Measurements from ENCODE around the gene PSMD4. TPM values are rescaled to one million over a fixed set of nuclear protein-coding genes. Genes with fewer than 3 reads are reported as not detected.

PSMD4 gene
- polyA plus RNA-seq, 1 donor (not counting 4 experiments of a cell fraction or from before 2014, with no cell fraction given), result 219 TPM

DNA sequence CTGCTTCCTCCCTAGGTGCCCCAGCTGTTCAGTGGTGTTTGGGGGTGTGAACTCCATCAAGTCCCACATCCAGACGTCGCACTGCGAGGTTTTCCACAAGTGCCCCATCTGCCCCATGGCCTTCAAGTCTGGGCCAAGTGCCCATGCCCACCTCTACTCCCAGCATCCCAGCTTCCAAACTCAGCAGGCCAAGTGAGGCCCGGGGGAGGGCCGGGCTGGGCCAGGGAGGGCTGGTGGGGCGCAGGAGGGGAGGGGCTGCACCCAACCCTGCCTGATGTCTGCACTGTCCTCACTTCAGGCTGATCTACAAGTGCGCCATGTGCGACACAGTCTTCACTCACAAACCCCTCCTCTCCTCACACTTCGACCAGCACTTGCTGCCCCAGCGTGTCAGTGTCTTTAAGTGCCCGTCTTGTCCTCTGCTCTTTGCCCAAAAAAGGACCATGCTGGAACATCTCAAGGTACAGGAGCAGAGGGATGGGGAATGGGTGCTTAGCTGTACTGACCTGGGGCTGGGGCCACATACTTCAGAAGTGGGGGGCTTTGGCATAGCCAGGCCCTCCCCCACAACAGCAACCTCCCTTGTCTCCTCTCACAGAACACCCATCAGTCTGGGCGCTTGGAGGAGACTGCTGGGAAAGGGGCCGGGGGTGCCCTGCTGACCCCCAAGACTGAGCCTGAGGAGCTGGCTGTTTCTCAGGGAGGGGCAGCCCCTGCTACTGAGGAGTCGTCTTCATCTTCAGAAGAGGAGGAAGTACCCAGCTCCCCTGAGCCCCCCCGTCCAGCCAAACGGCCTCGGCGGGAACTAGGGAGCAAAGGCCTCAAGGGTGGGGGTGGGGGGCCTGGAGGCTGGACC, 34.8 kb downstream of the PSMD4 start:
- Histone ChIP-seq H3K36me3 (ENCODE audit: control insufficient read depth in 2 of 2, extremely low read depth in 1 of 2, insufficient read depth in 2 of 2, low read length in 2 of 2) (peaks cover 22 to 50% of the 10 kb centered on the region in 2 experiments), H3K4me1 (ENCODE audit: control insufficient read depth, extremely low read depth, insufficient read depth, low read length) (no peaks in the 10 kb centered on the region), H3K4me3 (ENCODE audit: control insufficient read depth in 2 of 3, extremely low read depth in 1 of 3, insufficient read depth in 2 of 3, low read depth in 1 of 3, low read length in 3 of 3) (no peak overlapping the region), H3K9ac (ENCODE audit: control insufficient read depth, extremely low read depth, insufficient read depth, low read length) (no peak overlapping the region), H3K27me3 (ENCODE audit: control insufficient read depth, extremely low read depth, insufficient read depth, low read length) (no peaks in the 10 kb centered on the region), H3K27ac (ENCODE audit: control insufficient read depth, insufficient read depth, low read length) (no peak overlapping the region), H2AFZ (ENCODE audit: control insufficient read depth, low read length) (no peak overlapping the region), H3K9me1 (ENCODE audit: control insufficient read depth, extremely low read depth, insufficient read depth, low read length) (no peaks in the 10 kb centered on the region), H3K79me2 (ENCODE audit: control insufficient read depth, insufficient read depth, low read length) (peaks cover 14% of the 10 kb centered on the region), H3K4me2 (ENCODE audit: control insufficient read depth, extremely low read depth, insufficient read depth, low read depth, low read length) (no peak overlapping the region), H4K20me1 (ENCODE audit: control insufficient read depth, extremely low read depth, insufficient read depth, low read length) (no peaks in the 10 kb centered on the region), H3K9me3 (ENCODE audit: control insufficient read depth, low read depth, low read length) (no peaks in the 10 kb centered on the region)
- DNase-seq (ENCODE audit: low read depth, low spot score) (no peak), FAIRE-seq (no peak)
- TF ChIP-seq EZH2 (IDR thresholded peaks at IDR 0.05; ENCODE audit: low read length), result no peak
- TF ChIP-seq, protein P1, sequence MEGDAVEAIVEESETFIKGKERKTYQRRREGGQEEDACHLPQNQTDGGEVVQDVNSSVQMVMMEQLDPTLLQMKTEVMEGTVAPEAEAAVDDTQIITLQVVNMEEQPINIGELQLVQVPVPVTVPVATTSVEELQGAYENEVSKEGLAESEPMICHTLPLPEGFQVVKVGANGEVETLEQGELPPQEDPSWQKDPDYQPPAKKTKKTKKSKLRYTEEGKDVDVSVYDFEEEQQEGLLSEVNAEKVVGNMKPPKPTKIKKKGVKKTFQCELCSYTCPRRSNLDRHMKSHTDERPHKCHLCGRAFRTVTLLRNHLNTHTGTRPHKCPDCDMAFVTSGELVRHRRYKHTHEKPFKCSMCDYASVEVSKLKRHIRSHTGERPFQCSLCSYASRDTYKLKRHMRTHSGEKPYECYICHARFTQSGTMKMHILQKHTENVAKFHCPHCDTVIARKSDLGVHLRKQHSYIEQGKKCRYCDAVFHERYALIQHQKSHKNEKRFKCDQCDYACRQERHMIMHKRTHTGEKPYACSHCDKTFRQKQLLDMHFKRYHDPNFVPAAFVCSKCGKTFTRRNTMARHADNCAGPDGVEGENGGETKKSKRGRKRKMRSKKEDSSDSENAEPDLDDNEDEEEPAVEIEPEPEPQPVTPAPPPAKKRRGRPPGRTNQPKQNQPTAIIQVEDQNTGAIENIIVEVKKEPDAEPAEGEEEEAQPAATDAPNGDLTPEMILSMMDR (optimal IDR thresholded peaks at IDR 0.05 in 1 of 3, IDR thresholded peaks at IDR 0.05 in 1 of 3, conservative IDR thresholded peaks at IDR 0.05 in 1 of 3; ENCODE audit: extremely low read depth in 1 of 3, insufficient read depth in 2 of 3, low read length in 3 of 3), result no peak
- dilution Hi-C loops (cut with MboI; ENCODE audit: extremely low pct_ligation_motif_present, low sequenced_read_pairs), result no loop called here

DNA sequence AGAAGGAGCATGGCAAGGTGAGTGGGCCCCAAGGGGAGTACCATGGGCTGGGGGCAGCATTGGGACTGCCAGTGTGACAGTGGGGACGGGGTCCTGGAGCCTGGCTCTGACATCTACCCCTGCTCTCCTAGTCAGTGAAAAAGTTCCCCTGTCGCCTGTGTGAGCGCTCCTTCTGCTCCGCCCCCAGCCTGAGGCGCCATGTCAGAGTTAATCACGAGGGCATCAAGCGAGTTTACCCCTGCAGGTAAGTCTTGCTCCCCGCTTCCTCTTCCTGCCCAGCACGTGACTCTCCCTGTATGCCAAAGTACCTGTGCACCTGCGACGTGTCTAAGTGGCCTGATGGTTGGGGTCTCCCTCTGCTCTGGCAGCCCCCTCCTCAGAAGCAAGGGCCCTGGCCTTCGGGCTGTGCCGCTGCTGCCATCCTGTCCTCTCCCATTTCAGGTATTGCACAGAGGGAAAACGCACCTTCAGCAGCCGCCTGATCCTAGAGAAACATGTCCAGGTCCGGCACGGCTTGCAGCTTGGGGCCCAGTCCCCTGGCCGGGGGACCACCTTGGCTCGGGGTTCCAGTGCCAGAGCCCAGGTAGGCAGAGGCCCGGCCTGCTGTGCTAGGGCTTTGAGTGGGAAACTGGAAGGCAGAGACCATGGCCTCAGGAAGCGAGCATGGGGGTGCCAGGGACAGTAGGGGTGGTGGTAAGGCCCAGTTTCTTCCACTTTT, 35.6 kb downstream of the PSMD4 start:
- Histone ChIP-seq H3K4me2 (ENCODE audit: control insufficient read depth, extremely low read depth, insufficient read depth, low read depth, low read length) (no peak overlapping the region), H3K9me1 (ENCODE audit: control insufficient read depth, extremely low read depth, insufficient read depth, low read length) (no peaks in the 10 kb centered on the region), H3K27me3 (ENCODE audit: control insufficient read depth, extremely low read depth, insufficient read depth, low read length) (no peaks in the 10 kb centered on the region), H2AFZ (ENCODE audit: control insufficient read depth, low read length) (no peak overlapping the region), H3K9me3 (ENCODE audit: control insufficient read depth, low read depth, low read length) (no peaks in the 10 kb centered on the region), H3K4me3 (ENCODE audit: control insufficient read depth in 2 of 3, extremely low read depth in 1 of 3, insufficient read depth in 2 of 3, low read depth in 1 of 3, low read length in 3 of 3) (no peak overlapping the region), H3K9ac (ENCODE audit: control insufficient read depth, extremely low read depth, insufficient read depth, low read length) (no peak overlapping the region), H3K36me3 (ENCODE audit: control insufficient read depth in 2 of 2, extremely low read depth in 1 of 2, insufficient read depth in 2 of 2, low read length in 2 of 2) (peaks cover 27 to 52% of the 10 kb centered on the region in 2 experiments), H3K4me1 (ENCODE audit: control insufficient read depth, extremely low read depth, insufficient read depth, low read length) (no peaks in the 10 kb centered on the region), H4K20me1 (ENCODE audit: control insufficient read depth, extremely low read depth, insufficient read depth, low read length) (no peaks in the 10 kb centered on the region), H3K79me2 (ENCODE audit: control insufficient read depth, insufficient read depth, low read length) (peaks cover 8% of the 10 kb centered on the region), H3K27ac (ENCODE audit: control insufficient read depth, insufficient read depth, low read length) (no peak overlapping the region)
- DNase-seq (ENCODE audit: low read depth, low spot score) (no peak), FAIRE-seq (no peak)
- TF ChIP-seq, protein P1 (optimal IDR thresholded peaks at IDR 0.05 in 1 of 3, IDR thresholded peaks at IDR 0.05 in 1 of 3, conservative IDR thresholded peaks at IDR 0.05 in 1 of 3; ENCODE audit: extremely low read depth in 1 of 3, insufficient read depth in 2 of 3, low read length in 3 of 3), result no peak
- no peak for TF ChIP-seq EZH2 (IDR thresholded peaks at IDR 0.05; ENCODE audit: low read length)
- dilution Hi-C loops (cut with MboI; ENCODE audit: extremely low pct_ligation_motif_present, low sequenced_read_pairs), result no loop called here
